T-helper 1 cell treated with Interleukin-12 subunit alpha and Interleukin-12 subunit beta and Interleukin-4 antibody, amounts not matched to agents 30 ng/mL and 1 ng/mL, for 36 hours (primary cell): ENCODE data around the gene DOCK8. TPM values are rescaled to one million over a fixed set of nuclear protein-coding genes. Genes with fewer than 3 reads are reported as not detected.

Experiments
- intact Hi-C: fragments of 100-400 bp; cut with micrococcal nuclease; formaldehyde crosslinking; loops from one replicate; pipeline ENCODE4 v1.15.1; 2024
- total RNA-seq: library from RNA; stranded (reverse); gene quantifications from 2 replicates; pipeline ENCODE4 v1.2.3, GENCODE V29; 2022

DOCK8 gene
- total RNA-seq, 1 donor from 2014 or later: 274 TPM

- intact Hi-C loops: no loop called here
Observed at GRCh38 chr9:265209-265870, 50.7 kb downstream of the DOCK8 start.

DNA sequence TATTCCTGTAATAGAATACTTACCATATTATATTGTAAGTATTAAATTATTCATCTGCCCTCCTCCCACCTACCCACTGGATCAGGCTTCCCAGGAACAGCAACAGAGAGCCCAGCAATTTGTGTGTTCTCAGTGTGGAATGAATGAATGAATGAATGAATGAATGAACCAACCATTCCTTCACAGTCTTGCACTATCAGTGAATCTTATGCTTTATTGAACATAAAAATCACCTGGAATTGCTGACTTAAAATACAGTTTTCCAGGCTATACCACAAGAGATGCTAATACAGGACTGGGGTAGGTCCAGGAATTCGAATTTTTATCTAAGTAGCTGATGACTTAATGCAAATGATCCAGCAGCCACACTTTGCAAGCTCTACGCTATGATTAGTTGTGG is 51.6 kb downstream of the DOCK8 start:
- intact Hi-C loops: no loop called here

DNA sequence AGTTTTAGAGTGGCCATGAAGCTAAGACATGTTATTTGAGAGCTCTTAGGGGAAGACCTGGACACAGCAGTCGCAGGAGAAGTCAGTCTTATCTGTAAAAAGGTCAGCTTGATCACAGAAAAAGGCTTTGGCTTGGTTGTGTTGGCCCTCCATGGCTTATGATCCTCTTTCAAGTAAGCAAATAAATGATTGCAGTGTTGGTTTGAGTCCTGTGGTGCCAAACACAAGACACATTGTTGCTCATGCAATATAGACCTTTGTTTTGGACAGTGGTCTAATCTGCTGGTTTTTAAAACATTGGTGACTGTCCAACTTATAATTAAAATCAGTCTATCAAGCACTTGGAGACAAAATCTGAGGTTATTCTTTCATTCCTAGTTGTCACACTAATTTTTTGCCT is 54.0 kb downstream of the DOCK8 start:
- intact Hi-C loops: no loop called here

DNA sequence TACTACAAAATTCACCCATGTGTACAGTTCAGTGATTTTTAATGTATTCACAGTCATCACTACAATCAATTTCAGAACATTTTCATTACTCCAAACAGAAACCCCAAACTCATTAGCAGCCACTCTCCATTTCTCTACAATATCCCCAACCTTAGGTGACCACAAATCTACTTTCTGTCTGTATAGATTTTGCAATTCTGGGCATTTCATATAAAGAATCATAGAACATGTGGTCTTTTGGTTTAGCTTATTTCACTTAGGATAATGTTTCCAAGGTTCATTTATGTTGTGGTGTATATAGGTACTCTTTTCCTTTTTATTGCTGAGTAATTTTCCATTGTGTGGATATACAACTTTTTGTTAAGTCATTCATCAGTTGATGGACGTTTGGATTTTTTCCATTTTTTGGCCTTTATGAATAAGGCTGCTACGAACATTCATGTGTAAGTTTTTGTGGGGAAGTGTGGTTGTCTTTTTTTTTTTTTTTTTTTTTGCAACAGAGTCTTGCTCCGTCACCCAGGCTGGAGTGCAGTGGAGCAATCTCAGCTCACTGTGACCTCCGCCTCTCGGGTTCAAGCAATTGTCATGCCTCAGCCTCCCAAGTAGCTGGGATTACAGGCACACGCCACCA is 54.5 kb downstream of the DOCK8 start:
- intact Hi-C loops: no loop called here

DNA sequence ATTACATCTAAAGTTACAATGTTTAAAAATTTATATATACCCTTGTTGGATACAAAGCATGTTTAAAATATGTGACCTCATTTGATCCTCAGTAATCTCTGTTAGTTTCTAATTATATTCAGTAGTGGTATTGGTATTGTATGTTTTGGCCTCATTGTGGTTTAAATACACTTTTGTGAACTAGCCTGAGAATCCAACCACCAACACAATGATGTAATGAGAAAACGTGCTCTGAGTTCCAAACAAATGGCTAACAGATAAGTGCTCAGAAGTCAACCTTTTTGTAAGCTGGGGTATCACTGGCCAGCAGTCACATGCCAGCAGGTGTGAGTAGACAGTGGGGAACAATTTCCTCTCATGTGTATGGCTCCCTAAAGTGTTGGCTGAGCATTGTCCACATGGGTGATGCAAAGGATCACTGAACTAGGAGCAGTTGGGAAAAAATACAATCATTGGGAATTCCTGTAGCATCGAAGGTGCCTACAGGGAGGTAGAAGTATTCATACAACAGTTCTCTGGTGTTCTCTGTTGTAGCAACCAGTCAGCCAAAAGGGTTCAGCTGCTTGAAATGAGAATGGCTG is 56.1 kb downstream of the DOCK8 start:
- intact Hi-C loops: loop anchor here (5.0 kb wide), 1 partner anchor 1747 kb away; the partner anchor contains the start of gene SMARCA2

- intact Hi-C loops: loop anchor here (1.0 to 5.0 kb wide), 5 partner anchors 10 to 1745 kb away; partner anchors contain the start of gene SMARCA2
Observed at GRCh38 chr9:272251-273213, 57.9 kb downstream of the DOCK8 start.

DNA sequence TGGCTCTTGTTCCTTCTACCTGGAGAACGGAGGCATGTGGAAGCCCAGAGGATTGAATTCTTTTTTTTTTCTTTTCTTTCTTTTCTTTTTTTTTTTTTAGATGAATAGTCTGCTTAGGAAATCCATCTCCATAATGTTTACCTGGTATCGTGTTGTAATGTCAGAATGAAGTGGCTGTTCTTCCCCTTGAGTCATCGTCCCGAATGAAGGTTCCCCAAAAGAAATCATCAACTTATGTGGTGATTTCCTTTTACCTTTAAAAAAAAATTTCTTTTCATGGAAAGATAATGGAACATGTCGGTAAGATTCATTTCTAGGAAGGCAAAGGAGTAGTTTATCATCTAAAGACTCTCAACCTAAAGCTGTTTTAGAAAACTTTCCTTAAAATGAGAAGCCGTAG is 59.7 kb downstream of the DOCK8 start:
- intact Hi-C loops: loop anchor here (5.0 kb wide), 1 partner anchor 1743 kb away; the partner anchor contains the start of gene SMARCA2

DNA sequence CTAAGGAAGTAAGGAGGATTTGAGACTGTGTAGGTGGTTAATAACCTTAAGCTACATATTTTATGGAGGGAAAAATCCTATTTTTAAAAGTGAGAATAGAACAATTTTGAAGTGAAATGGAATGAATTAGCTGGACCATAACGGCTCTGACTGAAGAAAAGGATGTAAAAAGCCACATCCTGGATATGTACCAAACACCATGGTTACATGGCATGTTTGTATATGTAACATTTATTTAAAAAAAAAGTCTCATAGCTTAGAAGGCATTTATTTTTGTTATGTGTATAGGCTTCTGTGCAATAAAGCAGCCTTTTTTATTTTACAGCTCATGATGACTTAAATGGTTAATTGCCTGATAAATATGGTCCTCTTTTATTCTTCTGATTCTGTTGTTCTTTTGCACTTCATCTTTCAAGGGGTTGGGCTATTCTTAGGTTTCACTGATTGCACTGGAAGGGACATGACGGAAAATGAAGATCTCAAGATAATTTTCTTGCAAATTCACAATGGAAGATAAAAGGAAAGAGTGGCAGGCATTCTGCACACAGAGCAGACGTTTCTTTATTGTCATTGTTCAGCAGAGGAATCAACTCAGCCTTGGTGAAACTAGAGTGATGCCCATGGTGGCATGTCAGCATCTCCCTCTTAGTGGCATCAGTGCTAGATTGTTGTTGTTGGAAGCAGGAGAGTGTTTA is 63.1 kb downstream of the DOCK8 start:
- intact Hi-C loops: loop anchor here (2.0 kb wide), 1 partner anchor 63 kb away; the partner anchor contains the start of gene DOCK8

- intact Hi-C loops: loop anchor here (2.0 kb wide), 1 partner anchor 64 kb away; the partner anchor contains the start of gene DOCK8
Observed at GRCh38 chr9:278651-279050, 64.0 kb downstream of the DOCK8 start.

DNA sequence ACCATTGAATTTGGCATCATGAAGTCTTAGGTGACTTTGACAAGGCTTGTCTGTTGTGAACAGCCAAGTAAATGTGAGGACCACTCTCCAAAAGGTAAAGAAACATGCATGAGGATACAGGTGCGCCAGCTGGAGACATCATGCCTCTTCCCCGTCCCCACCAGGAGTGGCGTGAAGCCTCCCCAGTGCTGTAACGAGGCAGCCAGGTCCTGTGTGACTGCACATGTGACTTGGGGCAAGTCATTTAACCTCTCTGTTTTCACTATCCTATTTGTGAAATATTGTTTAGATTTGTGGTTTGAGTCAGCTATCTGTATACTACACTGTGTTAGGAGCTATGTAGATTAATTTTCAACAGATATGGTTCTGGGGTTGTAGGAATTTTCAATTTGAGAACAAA is 65.0 kb downstream of the DOCK8 start:
- intact Hi-C loops: loop anchor here (2.0 to 5.0 kb wide), 2 partner anchors 65 to 102 kb away; partner anchors contain the start of genes DOCK8 and ZNG1A

GRCh38 chr9:281741-282645 is 67.3 kb downstream of the DOCK8 start:
- intact Hi-C loops: loop anchor here (1.0 to 5.0 kb wide), 6 partner anchors 10 to 165 kb away; partner anchors contain the start of gene ZNG1A

GRCh38 chr9:286071-286740 is 71.5 kb downstream of the DOCK8 start:
- intact Hi-C loops: no loop called here

- intact Hi-C loops: no loop called here
Observed at GRCh38 chr9:289121-289520, 74.5 kb downstream of the DOCK8 start.

DNA sequence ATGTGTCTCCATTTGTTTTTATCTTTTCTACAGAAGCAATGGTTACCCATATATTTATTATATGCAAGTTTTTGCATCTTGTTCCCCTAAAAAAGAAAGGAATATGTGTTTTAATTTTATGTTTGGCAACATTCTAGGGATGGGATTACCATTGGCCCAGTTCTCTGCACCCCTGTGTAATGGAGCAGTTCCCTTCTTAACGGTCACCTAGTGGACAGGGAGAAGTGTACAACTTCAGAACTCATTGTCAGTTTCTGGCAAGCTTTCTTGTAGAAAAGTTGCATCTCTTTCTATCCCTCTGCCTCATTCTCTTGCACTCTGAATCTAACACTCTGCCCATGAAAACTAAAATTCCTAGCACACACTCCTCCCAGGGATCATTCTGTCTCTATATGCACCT is 78.2 kb downstream of the DOCK8 start:
- intact Hi-C loops: no loop called here

DNA sequence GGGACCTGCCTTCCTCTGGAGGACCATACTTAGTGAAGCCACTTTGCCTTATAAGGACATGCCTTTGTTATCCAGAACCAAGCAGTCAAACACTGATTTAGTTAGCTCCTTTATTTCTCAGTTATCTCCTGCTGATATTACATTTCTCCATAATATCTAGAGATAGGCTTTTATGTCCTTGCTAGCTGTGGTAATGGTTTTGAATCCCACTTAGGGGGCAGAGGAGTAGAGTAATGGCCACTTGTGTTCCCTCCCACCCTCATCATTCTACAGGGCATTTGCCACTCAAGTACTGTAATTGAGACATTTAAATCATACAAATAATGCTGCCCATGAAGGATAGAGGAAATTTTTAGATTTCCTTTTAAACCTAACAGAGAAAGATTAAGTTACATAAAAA is 80.9 kb downstream of the DOCK8 start:
- intact Hi-C loops: no loop called here

- intact Hi-C loops: no loop called here
Observed at GRCh38 chr9:296411-296810, 81.7 kb downstream of the DOCK8 start.

DNA sequence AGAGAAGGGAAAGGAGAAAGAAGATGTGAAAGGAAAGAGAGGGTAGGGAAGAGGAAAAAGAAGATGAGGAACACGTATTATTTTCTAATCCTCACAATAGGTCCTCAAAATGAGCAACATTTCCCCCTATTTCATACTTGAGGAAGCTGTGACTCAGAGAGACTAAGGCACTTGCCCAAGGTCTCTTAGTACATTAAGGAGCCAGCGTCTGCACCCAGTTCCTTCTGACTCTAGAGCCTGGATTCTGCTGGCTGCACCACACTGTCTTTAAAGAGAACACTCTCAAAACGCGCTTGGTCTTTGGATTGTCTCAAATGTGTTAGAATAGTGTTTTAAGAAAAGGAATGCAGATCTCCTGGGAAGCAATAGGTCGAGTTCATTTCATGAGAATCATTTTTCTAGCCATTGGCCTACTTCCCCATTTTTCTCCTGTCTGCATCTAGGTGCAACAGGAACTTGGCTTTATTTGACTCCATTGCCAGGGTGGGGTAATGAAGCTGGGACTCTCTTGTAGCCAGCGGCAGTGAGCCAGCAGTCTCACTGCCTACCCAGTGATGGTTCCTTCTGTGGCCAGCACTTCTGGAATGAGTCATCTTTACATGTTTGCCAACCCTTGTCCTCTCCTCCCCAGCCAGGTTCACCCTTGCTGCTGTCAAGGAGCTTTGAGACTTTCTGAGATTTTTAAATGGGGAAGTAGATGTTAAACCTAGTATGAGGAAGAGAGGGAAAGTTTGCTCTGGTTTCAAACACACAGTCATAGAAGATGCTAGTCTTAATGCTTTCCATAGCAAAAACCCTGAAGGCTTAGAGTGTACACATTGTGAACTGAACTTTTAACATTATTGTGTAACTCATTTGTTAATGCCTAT is 82.7 kb downstream of the DOCK8 start:
- intact Hi-C loops: no loop called here

DNA sequence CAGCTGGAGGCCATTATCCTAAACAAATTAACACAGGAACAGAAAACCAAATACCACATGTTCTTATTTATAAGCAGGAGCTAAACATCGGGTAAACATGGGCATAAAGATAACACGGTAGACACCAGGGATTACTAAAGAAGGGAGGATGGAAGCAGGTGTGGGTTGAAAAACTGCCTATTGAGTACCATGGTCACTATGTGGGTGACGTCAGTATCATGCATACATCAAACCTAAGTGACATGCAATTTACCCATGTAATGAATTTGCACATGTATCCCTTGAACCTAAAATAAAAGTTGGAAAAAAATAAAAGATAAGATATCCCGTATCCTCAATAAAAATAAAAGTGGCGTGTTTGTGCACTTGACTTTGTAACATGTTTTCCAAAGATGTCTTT is 88.8 kb downstream of the DOCK8 start:
- intact Hi-C loops: no loop called here
